Activated T-cell treated with anti-CD3 and anti-CD28 coated beads for 48 hours (primary cell): Measurements from ENCODE around the gene GRK1.

Experiments
- DNase-seq: peaks from one replicate; pipeline ENCODE4 v3.0.0-alpha.2; 2020; ENCODE audit warnings: low read depth

The GRK1 gene

DNA sequence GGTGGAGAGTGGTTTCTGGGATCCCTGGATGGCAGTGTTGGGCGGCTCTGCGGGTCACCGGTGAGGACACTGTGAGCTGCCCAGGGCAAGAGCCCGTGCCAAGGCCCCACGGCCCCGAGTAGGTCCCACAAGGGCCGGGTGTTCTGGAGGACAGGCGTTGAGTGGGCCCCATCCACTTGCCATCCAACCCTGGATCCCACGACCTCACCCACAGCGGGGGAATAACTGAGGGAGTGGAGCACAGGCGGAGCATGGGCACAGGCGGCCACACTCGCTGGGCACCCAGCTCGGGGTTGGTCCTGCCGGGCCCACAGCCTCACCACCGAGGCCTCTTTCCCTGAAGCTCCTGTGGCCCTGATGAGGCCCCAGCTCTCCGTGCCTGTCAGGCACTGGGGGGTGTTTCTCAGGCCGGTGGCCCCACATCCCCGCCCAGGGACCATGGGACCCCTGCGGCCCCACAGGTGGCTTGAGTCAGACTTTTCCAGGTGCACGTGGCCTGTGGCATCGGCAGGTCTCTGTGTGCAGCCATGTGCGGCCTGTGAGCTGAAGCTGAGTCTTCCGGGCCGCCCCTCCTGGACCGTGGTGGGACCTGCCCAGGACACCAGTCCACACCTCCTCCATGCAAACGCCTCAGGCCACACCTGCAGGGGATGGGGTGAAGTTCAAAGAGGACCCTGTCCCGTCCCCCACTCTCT is 108.6 kb downstream of the GRK1 start:
- DNase-seq, result no peak

DNA sequence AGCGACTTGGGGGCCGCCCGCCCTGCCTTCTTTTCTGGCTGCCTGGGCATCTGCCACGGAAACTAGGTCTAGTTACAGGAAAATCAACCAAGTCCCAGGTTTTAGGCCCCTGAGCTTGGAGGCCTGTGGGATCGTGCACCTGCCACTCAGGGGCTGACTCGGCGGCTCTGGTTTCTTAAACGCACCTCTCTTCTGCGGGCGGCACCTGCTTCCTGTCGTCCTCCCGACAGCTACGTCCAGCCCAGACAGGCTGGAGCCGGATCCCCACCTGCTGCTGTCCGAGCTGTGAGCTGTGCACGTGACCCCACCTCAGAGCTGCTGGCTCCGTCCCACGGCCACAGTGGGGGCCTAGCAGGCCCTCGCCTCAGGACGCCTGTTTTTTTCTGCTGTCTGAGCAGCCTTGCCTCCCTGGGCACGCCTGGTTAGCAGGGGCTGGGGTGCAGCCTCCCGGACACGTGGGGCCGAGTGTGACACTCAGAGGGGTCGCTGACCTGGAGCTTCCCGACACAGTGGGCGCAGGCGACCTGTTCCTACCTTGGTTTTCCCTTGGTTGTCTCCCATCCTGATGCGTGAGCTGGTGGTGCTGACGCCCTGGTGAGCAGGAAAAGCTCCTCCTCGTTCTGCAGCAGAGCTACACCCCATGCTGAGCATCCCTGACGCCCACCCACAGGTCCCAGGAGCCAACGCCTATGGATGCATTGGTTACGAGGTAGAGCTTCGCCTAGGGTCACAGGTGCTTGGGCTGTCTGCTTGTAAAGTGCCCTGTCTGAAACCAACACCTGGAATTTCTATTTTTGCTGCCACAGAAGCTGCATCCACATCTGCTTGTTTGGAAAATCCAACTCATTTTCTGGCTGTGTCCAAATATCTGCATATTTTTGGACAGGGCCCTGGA is 109.5 kb downstream of the GRK1 start:
- DNase-seq, result no peak

DNA sequence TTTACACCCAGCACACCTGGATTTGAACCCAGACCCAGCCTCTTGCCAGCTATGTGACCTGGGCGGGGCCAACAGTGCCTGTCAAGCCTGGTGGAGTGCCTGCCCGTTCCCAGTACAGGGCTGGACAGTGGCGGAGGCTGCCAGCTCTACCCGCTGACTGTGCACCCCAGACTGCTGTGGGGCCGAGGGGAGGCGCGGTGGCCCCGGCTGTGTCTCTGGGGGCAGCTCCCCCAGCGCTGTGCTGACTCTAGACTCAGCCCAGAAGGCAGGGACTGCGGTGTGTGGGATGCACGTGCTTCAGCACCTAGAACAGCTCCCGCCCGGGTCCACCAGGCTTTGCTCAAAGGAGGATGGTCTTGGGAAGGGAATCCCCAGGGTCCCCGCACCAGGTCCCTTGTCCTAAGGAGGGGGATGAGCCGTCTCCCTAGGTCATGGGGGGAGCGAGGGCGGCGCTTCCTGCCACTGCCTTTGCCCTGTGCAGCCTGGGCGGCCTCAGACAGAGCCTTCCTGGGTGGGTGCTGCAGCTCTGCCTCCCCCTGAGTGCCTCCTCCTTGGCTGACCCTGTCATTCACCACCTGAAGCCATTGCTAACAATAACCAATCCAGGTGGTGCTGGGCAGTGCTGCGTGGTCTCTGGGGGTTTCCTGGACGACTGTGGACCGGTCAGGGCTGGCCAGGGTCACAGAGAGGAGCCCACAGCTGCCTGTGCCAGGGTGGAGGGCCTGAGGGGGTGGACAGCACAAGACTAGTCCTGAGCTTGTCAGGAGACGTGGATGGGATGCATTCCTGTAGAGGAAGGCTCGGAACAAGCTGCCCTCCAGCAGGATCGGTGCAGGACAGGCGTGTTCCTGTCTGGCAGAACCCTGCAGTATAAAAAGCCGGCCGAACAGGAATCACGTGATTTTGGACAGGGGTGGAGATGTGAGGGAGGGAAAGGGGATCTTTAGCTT is 110.6 kb downstream of the GRK1 start:
- no peak for DNase-seq

DNA sequence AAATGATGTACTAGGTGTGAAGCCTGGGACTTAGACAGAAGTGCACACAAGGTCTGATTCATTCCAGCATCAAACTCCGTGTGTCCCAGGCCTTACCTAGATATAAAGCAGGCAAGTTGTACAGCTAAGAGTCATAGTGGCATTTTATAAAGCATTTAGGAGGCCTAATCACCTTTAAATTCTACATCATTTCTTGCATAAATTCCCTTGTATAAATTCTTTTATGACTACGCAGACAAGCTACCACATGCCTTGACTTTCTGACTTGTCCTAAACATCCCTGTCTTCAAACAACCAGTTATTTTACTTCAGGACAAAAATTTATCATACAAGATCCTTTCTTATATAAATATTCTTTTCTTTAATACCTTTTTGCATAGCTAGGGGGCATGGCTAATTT is 114.6 kb downstream of the GRK1 start:
- DNase-seq, result no peak

DNA sequence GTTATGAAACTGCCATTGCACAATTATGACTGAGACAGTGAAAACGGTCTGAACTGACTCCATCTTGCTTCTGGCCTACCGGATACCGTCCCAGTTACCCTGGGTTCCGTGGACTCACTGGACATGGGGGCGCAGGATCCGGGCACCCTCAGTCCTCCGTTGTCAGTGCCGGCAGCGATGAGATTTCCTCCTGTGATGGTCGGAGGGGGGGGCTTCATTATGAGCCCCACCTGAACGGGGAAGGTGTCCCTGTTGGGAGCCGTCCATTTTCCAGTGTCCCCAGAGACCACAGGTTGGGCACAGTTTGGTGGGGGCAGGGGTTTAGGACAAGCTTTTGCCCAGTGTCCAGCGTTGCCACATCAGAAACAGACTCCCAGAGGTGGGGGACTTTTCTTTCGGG is 115.5 kb downstream of the GRK1 start:
- DNase-seq, result no peak

DNA sequence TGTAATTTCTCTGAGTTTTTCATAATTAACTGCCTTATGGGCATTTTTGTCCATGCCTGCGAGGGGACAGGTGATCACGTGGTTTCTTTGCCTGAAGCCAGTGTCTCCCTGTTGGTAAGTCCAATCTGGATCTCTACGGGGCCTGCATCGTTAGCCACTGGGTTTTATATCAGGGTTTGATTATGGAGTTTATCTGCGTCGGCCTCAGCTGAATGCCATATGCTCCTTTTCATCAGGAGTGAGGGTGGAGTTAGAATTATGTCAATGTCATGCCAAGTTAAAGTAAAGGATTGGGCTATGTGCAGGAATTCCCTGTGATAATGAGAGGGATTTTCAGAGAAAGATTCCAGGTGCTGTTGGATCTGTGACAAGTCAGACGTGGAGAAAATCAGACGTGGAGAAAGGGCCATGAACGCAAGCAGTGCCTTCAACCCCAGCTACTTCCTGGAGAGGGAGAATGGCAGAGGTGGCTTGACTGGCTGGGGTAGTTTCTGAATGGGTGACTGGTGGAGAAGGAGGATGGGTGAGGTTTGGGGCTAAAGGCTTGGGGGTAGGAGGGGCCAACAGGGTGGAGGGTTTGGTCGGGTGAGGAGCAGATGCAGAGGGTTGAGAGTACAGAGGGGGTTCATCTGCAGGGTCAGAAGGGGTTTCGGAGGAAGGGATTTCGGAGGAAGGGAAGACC is 116.3 kb downstream of the GRK1 start:
- no peak for DNase-seq

DNA sequence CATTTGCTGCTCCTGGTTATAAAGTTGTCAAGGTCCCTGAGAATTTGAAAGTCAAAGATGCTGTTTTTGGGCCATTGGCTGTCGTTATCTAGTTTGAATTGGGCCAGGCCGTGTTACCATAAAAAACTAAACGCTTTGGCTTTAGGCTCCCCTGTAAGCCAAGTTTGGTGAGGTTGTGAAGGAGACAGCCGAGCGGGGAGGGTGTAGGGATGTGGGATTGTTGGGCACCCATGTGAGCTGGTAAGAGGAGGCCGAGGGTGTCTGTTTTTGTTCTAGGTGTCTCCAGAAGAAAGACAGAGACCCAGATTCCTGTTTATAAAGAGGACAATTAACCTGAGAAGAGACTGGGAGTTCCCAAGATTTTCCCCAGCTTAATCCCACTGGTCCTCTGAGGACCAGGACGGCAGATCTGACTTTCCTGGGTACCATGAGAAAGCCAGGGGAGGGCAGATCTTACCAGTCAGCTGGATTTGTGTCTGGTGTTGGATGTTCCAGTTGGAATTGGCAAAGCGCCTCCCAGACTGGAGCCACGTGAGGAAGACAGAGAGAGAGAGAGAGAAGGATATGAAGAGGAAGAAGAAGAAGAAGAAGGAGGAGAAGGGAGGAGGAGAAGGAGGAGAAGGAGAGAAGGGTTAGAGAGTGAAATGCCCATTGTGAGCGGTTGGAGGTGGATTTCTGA is 117.1 kb downstream of the GRK1 start:
- no peak for DNase-seq

DNA sequence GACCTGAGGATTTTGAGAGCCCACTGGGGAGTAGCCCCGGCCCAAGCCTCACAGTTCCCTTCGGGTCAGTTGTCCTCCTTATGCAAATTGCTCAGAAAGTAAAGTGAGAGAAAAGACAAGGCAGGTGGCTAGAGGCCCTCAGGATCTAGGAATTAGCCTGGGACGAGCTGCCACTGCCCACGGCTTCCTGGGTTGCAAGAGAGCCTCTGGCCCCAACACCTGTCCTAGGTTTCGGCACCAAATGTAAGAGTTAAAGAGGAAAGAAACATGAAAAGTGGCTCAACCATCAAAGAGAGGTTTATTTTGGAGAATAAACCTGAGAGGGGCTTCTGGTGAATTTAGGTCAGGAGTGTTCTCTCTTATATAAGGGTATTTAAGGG is 117.6 kb downstream of the GRK1 start:
- no peak for DNase-seq

DNA sequence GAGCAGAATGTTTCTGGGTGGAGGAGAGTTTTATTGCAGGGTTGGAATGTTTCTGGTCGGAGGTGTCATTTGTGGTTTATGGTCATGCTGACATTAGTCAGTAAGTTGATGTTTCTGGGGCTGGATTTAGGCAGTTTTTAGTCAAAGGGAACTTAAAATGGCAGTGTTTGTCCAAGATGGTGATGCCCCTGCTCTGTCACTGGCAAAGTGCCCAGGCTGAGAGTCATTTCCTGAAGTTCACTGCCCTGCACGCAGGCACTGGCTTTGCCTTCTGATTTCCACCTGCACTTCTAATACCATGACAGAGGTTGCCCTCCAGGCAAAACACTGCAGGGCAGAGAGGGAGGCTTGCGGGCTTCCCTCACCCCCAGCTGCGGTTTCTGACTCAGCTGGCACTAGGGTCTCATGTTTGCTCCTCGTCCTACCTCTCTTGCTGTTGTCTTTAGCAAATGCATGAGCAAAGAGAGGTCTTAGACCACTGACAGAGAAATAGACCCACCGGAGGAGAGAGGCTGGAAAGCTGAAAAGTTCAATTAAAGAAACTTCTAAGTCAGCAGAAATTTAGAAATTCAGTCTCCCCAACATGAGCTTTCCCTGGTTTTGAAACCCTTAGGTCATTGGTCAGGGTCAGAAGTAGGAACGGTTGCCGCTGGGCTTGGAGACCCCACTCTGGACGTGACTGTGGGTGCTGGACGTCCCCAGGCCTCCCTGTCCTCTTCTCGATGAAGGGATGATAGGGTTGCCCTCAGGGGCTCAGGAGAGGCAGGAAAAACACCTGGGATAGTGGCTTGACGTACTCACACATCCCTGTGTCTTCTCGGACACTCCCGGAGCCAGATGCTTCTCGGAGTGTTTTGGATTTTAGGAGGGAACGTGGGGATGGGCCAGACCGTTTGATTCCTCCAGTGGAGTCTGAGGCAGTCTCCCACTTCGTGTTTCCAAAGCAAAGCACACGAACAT is 118.3 kb downstream of the GRK1 start:
- peak; percentile 8 for DNase-seq

DNA sequence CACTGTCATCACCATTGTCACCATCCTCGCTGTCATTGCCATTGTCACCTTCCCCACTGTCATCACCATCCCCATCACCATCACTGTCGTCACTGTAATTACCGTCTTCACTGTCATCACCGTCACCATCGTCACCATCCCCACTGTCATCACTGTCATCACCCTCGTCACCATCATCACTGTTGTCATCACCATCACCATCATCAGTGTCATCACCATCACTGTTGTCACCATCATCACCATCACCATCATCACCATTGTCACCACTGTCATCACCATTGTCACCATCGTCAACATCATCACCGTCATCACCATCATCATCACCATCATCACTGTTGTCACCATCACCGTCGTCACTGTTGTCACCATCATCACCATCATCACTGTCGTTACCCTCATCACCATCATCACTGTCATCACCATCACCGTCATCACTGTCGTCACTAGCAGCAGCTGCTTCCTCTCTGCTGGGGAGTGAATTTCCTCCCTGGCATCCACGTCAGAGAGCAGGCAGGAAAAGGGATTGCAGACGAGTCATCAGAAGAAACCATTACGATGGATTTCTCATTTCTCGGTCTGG is 119.3 kb downstream of the GRK1 start:
- DNase-seq, result no peak
